GM23338 (cell line): Measurements from ENCODE around the gene VAMP8. TPM values are rescaled to one million over a fixed set of nuclear protein-coding genes. Genes with fewer than 3 reads are reported as not detected.

ENCODE experiments used
- ATAC-seq: fragments of 200-7000 bp; cut with Tn5 transposase; 3 replicates; pipeline ENCODE4 v1.9.1; 2020
- DNase-seq: peaks from one replicate; pipeline ENCODE4 v3.0.0-alpha.2; 2015; ENCODE audit warnings: low spot score
- H2AFZ ChIP-seq: fragments of 200-600 bp; sonication (generic); 2 replicates; pipeline ENCODE4 v1.8.0; 2016; ENCODE audit warnings: antibody characterized with exemption, mild to moderate bottlenecking, moderate library complexity
- H3F3A ChIP-seq: fragments of 200-600 bp; sonication (generic); replicated peaks from 2 replicates; pipeline ENCODE4 v1.8.0; 2017; ENCODE audit warnings: antibody characterized with exemption, mixed run types, low read depth
- H3K27ac ChIP-seq: fragments of 200-600 bp; sonication (generic); 2 replicates; pipeline ENCODE4 v1.6.1; 2016; ENCODE audit warnings: low read depth
- H3K27me3 ChIP-seq: fragments of 200-600 bp; sonication (generic); 2 replicates; pipeline ENCODE4 v1.8.0; 2016; ENCODE audit warnings: mild to moderate bottlenecking, mixed run types, moderate library complexity; ENCODE audit not compliant: insufficient read depth
- H3K36me3 ChIP-seq: fragments of 200-600 bp; sonication (generic); 2 replicates; pipeline ENCODE4 v1.8.0; 2016; ENCODE audit warnings: mild to moderate bottlenecking; ENCODE audit not compliant: insufficient read depth
- H3K4me1 ChIP-seq: fragments of 200-600 bp; sonication (generic); 2 replicates; pipeline ENCODE4 v1.8.0; 2016; ENCODE audit warnings: mild to moderate bottlenecking, moderate library complexity; ENCODE audit not compliant: insufficient read depth
- H3K4me2 ChIP-seq: fragments of 200-600 bp; sonication (generic); 2 replicates; pipeline ENCODE4 v1.7.1; 2017; ENCODE audit warnings: mixed run types
- H3K4me3 ChIP-seq: fragments of 200-600 bp; sonication (generic); 2 replicates; pipeline ENCODE4 v1.6.1; 2016; ENCODE audit warnings: mixed run types
- H3K79me2 ChIP-seq: fragments of 200-600 bp; sonication (generic); replicated peaks from 2 replicates; pipeline ENCODE4 v1.8.0; 2017; ENCODE audit warnings: mild to moderate bottlenecking; ENCODE audit not compliant: insufficient read depth
- H3K9me2 ChIP-seq: fragments of 200-600 bp; sonication (generic); 2 replicates; pipeline ENCODE4 v1.8.0; 2017; ENCODE audit not compliant: insufficient read depth
- H4K20me1 ChIP-seq: fragments of 200-600 bp; sonication (generic); replicated peaks from 2 replicates; pipeline ENCODE4 v1.8.0; 2017; ENCODE audit warnings: mild to moderate bottlenecking; ENCODE audit not compliant: insufficient read depth
- H3K27ac Mint-ChIP-seq: 2 replicates; pipeline ENCODE4 v1.8.0; 2020; ENCODE audit warnings: inconsistent platforms, mild to moderate bottlenecking, moderate library complexity, mixed read lengths
- H3K27me3 Mint-ChIP-seq: 3 replicates; pipeline ENCODE4 v1.8.0; 2022; ENCODE audit warnings: low read depth, mild to moderate bottlenecking, moderate library complexity, mixed read lengths, inconsistent platforms; ENCODE audit not compliant: insufficient read depth, poor library complexity
- H3K36me3 Mint-ChIP-seq: 3 replicates; pipeline ENCODE4 v1.8.0; 2021; ENCODE audit warnings: low read depth, mild to moderate bottlenecking, inconsistent platforms, moderate library complexity, mixed read lengths
- H3K4me1 Mint-ChIP-seq: 3 replicates; pipeline ENCODE4 v1.8.0; 2020; ENCODE audit warnings: mild to moderate bottlenecking, inconsistent platforms, mixed read lengths
- H3K4me3 Mint-ChIP-seq: 3 replicates; pipeline ENCODE4 v1.8.0; 2021; ENCODE audit warnings: moderate library complexity, mild to moderate bottlenecking, inconsistent platforms, mixed read lengths
- H3K9me3 Mint-ChIP-seq: 3 replicates; pipeline ENCODE4 v1.8.0; 2020; ENCODE audit warnings: moderate library complexity, mild to moderate bottlenecking, inconsistent platforms, mixed read lengths
- CREB1 ChIP-seq: fragments of 250-450 bp; sonication (Bioruptor Pico); IDR thresholded peaks from 2 replicates; pipeline ENCODE4 v1.5.0; 2020; ENCODE audit warnings: low read depth, mild to moderate bottlenecking, moderate library complexity
- JUNB ChIP-seq: IDR thresholded peaks from one replicate; pipeline ENCODE4 v1.6.1; 2016; ENCODE audit warnings: antibody characterized with exemption; ENCODE audit not compliant: unreplicated experiment
- NANOG ChIP-seq: IDR thresholded peaks from 2 replicates; pipeline ENCODE4 v1.6.1; 2016; ENCODE audit warnings: antibody characterized with exemption, borderline replicate concordance
- ZNF462 ChIP-seq: fragments of 250-450 bp; sonication (Bioruptor Pico); IDR thresholded peaks from 2 replicates; pipeline ENCODE4 v1.5.0; 2020; ENCODE audit warnings: mild to moderate bottlenecking, moderate library complexity
- polyA plus RNA-seq: library from polyadenylated mRNA; unstranded; fragments of >200 nt; fragmentation: Nextera tagmentation; extraction: Ambion mirVana; gene quantifications from 2 replicates; pipeline ENCODE4 v1.2.1, GENCODE V29; 2016
- total RNA-seq: library from RNA; depleted of rRNA; stranded (reverse); fragments of >200 nt; shearing (Covaris generic); gene quantifications from 2 replicates; pipeline ENCODE4 v1.2.3, GENCODE V29; 2014
- TF ChIP-seq, protein P1 (sequence below): IDR thresholded peaks from one replicate; pipeline ENCODE4 v1.6.1; 2018; ENCODE audit warnings: antibody characterized with exemption; ENCODE audit not compliant: unreplicated experiment
- TF ChIP-seq, protein P2 (sequence below): IDR thresholded peaks from 2 replicates; pipeline ENCODE4 v1.6.1; 2016; ENCODE audit warnings: antibody characterized with exemption

The VAMP8 gene
- total and polyA plus RNA-seq, 2 experiments from 2014 or later: 16.3 to 71.7 TPM

DNA sequence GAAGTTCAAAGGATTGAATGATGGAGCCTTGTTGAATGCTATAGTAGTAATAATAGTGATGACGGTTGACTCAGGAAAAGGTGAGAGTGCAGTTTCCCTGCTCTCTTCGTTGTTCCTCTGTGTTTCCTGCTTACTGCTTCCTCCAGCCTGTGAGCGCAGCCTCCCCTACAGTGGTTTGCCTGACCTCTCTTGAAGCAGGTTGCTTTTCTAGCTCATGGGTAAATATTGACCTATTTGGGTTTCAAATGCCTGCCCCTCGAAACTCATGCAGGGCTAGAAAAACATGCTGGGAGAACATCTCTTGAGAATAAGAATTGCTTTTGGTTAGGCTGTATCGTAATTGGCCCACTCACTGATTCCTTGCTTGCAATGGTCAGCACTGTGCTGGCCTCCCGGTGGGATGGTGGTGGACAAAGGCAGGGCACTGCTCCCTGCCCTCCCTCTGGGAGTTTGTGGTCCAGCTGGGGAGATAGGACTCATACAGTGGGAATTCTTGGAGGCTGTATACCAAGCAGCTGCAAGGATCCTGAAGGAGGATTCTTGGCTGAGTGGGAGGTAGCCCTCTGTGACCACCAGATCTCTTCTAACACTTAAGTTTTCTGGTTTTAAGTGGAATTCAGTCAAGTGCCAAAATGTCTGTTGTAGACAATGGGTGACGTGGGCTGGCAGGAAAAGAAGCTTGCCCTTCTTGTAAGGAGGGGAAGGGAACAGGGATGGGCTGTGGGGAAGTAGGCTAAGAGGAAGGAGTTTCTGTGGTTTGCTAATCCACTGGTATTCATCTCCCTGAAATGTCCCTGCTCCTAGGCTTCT, 12.8 kb downstream of the VAMP8 start (continued):
- no peak for TF ChIP-seq ZNF462 (CRISPR knock-in tag)
- TF ChIP-seq, protein P1, sequence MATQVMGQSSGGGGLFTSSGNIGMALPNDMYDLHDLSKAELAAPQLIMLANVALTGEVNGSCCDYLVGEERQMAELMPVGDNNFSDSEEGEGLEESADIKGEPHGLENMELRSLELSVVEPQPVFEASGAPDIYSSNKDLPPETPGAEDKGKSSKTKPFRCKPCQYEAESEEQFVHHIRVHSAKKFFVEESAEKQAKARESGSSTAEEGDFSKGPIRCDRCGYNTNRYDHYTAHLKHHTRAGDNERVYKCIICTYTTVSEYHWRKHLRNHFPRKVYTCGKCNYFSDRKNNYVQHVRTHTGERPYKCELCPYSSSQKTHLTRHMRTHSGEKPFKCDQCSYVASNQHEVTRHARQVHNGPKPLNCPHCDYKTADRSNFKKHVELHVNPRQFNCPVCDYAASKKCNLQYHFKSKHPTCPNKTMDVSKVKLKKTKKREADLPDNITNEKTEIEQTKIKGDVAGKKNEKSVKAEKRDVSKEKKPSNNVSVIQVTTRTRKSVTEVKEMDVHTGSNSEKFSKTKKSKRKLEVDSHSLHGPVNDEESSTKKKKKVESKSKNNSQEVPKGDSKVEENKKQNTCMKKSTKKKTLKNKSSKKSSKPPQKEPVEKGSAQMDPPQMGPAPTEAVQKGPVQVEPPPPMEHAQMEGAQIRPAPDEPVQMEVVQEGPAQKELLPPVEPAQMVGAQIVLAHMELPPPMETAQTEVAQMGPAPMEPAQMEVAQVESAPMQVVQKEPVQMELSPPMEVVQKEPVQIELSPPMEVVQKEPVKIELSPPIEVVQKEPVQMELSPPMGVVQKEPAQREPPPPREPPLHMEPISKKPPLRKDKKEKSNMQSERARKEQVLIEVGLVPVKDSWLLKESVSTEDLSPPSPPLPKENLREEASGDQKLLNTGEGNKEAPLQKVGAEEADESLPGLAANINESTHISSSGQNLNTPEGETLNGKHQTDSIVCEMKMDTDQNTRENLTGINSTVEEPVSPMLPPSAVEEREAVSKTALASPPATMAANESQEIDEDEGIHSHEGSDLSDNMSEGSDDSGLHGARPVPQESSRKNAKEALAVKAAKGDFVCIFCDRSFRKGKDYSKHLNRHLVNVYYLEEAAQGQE: no peak

DNA sequence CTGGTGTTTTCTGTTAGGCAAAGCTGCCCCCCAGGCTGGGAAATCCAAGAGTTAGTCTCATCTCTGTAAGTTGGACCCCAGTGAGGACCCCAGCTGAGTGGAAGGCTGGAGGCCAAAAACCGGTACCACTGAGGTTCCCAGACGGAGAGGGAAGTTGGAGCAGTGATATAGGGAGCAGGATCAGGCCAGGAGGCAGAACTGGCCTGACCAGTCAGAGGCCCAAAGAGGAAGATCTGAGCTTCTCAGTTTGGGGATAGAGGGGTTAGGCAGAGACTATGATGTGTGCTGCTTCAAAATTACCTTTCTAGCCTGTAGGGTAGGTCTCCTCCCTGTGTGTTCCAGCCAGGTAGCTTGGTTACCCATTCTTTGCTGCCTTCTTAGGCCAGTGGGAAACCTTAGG, 13.6 kb downstream of the VAMP8 start:
- Histone ChIP-seq H4K20me1 (no peaks in the 10 kb centered on the region), H3K27me3 (peaks cover 3% of the 10 kb centered on the region), H2AFZ (no peak overlapping the region), H3K4me2 (no peak overlapping the region), H3K4me3 (no peak overlapping the region), H3K27ac (no peak overlapping the region), H3K36me3 (no peaks in the 10 kb centered on the region), H3K9me2 (no peaks in the 10 kb centered on the region), H3F3A (no peaks in the 10 kb centered on the region), H3K4me1 (no peaks in the 10 kb centered on the region), H3K79me2 (peaks cover 2% of the 10 kb centered on the region)
- no peak overlapping the region for H3K4me3 Mint-ChIP-seq
- H3K36me3 Mint-ChIP-seq: no peaks in the 10 kb centered on the region
- H3K9me3 Mint-ChIP-seq: no peaks in the 10 kb centered on the region
- H3K4me1 Mint-ChIP-seq: peaks cover 8% of the 10 kb centered on the region; the same call in 2 of the 3 replicates
- H3K27ac Mint-ChIP-seq: no peak overlapping the region
- peaks cover 9% of the 10 kb centered on the region for H3K27me3 Mint-ChIP-seq
- DNase-seq: no peak
- ATAC-seq: no peak
- TF ChIP-seq JUNB (no peak), NANOG (no peak), CREB1 (no peak)
- TF ChIP-seq, protein P2, sequence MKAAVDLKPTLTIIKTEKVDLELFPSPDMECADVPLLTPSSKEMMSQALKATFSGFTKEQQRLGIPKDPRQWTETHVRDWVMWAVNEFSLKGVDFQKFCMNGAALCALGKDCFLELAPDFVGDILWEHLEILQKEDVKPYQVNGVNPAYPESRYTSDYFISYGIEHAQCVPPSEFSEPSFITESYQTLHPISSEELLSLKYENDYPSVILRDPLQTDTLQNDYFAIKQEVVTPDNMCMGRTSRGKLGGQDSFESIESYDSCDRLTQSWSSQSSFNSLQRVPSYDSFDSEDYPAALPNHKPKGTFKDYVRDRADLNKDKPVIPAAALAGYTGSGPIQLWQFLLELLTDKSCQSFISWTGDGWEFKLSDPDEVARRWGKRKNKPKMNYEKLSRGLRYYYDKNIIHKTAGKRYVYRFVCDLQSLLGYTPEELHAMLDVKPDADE: no peak
